ENCODE measurements around the gene SMTNL2. TPM values are rescaled to one million over a fixed set of nuclear protein-coding genes. Genes with fewer than 3 reads are reported as not detected.
"Not testable (repeated sequence)": the region's sequence is repeated elsewhere in the genome, so short reads cannot be mapped to it uniquely, and the experiment has no call there.

SMTNL2 gene
- total and polyA plus RNA-seq, 12 donors: 2.7 to 84.1 (median 19.1) TPM

- Histone ChIP-seq H3K27ac (no peak overlapping the region), H3K4me3 (no peak overlapping the region), H3K27me3 (peaks cover 0 to 11% (median 0%) of the 10 kb centered on the region in 7 donors), H3K36me3 (no peaks in the 10 kb centered on the region), H3K4me1 (no peaks in the 10 kb centered on the region), H3K9me3 (peaks cover 0 to 13% (median 4%) of the 10 kb centered on the region in 11 donors)
- ATAC-seq (no peak), DNase-seq (no peak)
- whole genome bisulfite sequencing, 2 donors: 57 to 60% methylated on average over 15 of the region's 15 CpGs
- intact Hi-C loops (cut with DNase I): no loop called here
- TF ChIP-seq, protein P1, sequence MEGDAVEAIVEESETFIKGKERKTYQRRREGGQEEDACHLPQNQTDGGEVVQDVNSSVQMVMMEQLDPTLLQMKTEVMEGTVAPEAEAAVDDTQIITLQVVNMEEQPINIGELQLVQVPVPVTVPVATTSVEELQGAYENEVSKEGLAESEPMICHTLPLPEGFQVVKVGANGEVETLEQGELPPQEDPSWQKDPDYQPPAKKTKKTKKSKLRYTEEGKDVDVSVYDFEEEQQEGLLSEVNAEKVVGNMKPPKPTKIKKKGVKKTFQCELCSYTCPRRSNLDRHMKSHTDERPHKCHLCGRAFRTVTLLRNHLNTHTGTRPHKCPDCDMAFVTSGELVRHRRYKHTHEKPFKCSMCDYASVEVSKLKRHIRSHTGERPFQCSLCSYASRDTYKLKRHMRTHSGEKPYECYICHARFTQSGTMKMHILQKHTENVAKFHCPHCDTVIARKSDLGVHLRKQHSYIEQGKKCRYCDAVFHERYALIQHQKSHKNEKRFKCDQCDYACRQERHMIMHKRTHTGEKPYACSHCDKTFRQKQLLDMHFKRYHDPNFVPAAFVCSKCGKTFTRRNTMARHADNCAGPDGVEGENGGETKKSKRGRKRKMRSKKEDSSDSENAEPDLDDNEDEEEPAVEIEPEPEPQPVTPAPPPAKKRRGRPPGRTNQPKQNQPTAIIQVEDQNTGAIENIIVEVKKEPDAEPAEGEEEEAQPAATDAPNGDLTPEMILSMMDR (IDR thresholded peaks at IDR 0.05): no peak
These were observed 33.4 kb downstream of the SMTNL2 start for GRCh38 chr17:4617590-4618351.

GRCh38 chr17:4620531-4621101, 36.3 kb downstream of the SMTNL2 start:
- Histone ChIP-seq H3K4me3 (no peak overlapping the region), H3K27me3 (peaks cover 0 to 11% (median 0%) of the 10 kb centered on the region in 7 donors), H3K27ac (no peak overlapping the region), H3K36me3 (no peaks in the 10 kb centered on the region), H3K4me1 (peaks cover 0 to 14% (median 9%) of the 10 kb centered on the region in 9 donors), H3K9me3 (peaks cover 0 to 14% (median 4%) of the 10 kb centered on the region in 11 donors)
- intact Hi-C loops (cut with DNase I): loop anchor here in 2 of 10 donors (5.0 to 10.0 kb wide), 3 partner anchors 53 to 406 kb away; no protein-coding TSS in a partner anchor
- ATAC-seq: no peak
- DNase-seq: no peak
- TF ChIP-seq, protein P1 (IDR thresholded peaks at IDR 0.05): no peak
- 93 to 94% methylated on average over 4 of the region's 4 CpGs for WGBS, 2 donors

DNA sequence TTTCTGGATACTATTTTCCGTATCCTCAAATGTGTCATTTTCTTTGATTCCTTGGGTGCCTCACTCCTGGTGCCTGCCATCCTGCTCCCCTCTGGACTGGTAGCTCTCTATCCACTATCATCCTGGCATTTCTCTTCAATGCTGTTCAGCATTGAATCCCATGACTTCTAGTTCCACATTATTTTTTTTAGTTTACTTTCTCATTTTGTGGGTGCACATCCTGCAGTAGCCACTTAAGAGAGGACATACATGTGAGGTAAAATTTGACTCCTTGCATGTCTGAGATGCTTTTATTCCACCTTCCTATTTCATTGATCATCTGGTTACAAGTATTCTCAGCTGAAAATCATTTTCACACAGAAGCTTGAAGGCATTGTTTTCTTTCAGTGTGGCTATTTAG, 38.0 kb downstream of the SMTNL2 start:
- TF ChIP-seq, protein P1 (IDR thresholded peaks at IDR 0.05): no peak
- Histone ChIP-seq H3K27ac (no peak overlapping the region), H3K4me1 (peaks cover 0 to 18% (median 13%) of the 10 kb centered on the region in 9 donors), H3K9me3 (peaks cover 0 to 14% (median 4%) of the 10 kb centered on the region in 11 donors), H3K4me3 (no peak overlapping the region), H3K36me3 (no peaks in the 10 kb centered on the region), H3K27me3 (peaks cover 0 to 5% (median 0%) of the 10 kb centered on the region in 7 donors)
- 93 to 100% methylated on average over 1 of the region's 1 CpG for WGBS, 2 donors
- intact Hi-C loops (cut with DNase I): loop anchor here in 2 of 10 donors (5.0 to 10.0 kb wide), 3 partner anchors 55 to 408 kb away; no protein-coding TSS in a partner anchor
- DNase-seq (no peak), ATAC-seq (no peak)

DNA sequence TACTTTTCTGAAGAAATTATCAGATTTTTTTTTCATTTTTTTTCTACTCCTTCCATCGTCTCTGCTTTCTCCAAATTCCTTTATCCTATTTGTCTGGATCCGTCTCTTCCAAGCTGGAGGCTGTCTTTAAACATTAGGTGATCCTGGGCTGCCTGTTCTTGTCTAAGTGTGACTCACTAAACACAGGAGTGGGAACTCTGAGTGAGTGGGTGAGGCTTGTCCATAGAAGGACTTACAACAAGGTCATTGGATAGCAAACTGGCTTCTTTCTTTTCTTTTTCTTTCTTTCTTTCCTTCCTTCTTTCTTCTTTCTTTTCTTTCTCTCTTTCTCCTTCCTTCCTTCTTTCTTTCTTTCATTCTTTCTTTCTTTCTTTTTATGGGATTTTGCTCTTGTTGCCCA, 38.9 kb downstream of the SMTNL2 start:
- peaks cover 0 to 3% (median 0%) of the 10 kb centered on the region in 7 donors for H3K27me3 ChIP-seq
- intact Hi-C loops (cut with DNase I): loop anchor here in 2 of 10 donors (5.0 to 10.0 kb wide), 3 partner anchors 56 to 408 kb away; no protein-coding TSS in a partner anchor
- H3K4me1 ChIP-seq: peaks cover 0 to 18% (median 13%) of the 10 kb centered on the region in 9 donors
- H3K27ac ChIP-seq: no peak overlapping the region
- 80 to 87% methylated on average over 2 of the region's 2 CpGs for WGBS, 2 donors
- ATAC-seq (peak in 1 of 8 donors; percentile 51), DNase-seq (no peak)
- no peak overlapping the region for H3K4me3 ChIP-seq
- TF ChIP-seq, protein P1 (IDR thresholded peaks at IDR 0.05): no peak
- H3K36me3 ChIP-seq: no peaks in the 10 kb centered on the region
- H3K9me3 ChIP-seq: peaks cover 0 to 14% (median 4%) of the 10 kb centered on the region in 11 donors

- H3K36me3 ChIP-seq, ATAC-seq, DNase-seq, H3K27me3 ChIP-seq, H3K4me3 ChIP-seq, H3K27ac ChIP-seq: not testable (repeated sequence)
- intact Hi-C loops (cut with DNase I): loop anchor here in 3 of 10 donors (2.0 to 10.0 kb wide), 5 partner anchors 57 to 410 kb away; no protein-coding TSS in a partner anchor
- Histone ChIP-seq H3K4me1 (peaks cover 0 to 18% (median 13%) of the 10 kb centered on the region in 9 donors), H3K9me3 (peaks cover 0 to 14% (median 4%) of the 10 kb centered on the region in 11 donors)
- WGBS, 2 donors: 69 to 79% methylated on average over 3 of the region's 3 CpGs
These were observed 40.2 kb downstream of the SMTNL2 start for GRCh38 chr17:4624451-4624911.

Measured in heart right ventricle (tissue), 16 donors.